ENCODE data around the gene NPFFR1.

Gene NPFFR1

GRCh38 chr10:70256463-70256862 is 27.3 kb downstream of the NPFFR1 start:
- no peak overlapping the region for H3K27ac ChIP-seq (ENCODE audit: extremely low read depth, low read depth, low read length)
- no peak overlapping the region for H3K4me3 ChIP-seq (ENCODE audit: low read depth, low read length)
- H3K9me3 ChIP-seq (ENCODE audit: control insufficient read depth, insufficient read depth, low read depth, low read length): no peaks in the 10 kb centered on the region; the same call in 1 of the 2 replicates
- CTCF ChIA-PET: interaction anchor here (0.9 to 1.9 kb wide), 4 partner anchors 9 to 35 kb away, joined by 3 to 17 read pairs (median 8); no protein-coding TSS in a partner anchor
- TF ChIP-seq HOXD13 (CRISPR knock-in tag; IDR thresholded peaks at IDR 0.05; ENCODE audit: borderline replicate concordance) (no peak), ZNF10 (tag by site-specific recombination; IDR thresholded peaks at IDR 0.05) (no peak), MYNN (tag by site-specific recombination; IDR thresholded peaks at IDR 0.05; ENCODE audit: borderline replicate concordance) (no peak), ZFP3 (tag by site-specific recombination; IDR thresholded peaks at IDR 0.05; ENCODE audit: low read depth) (no peak), ATF2 (tag by site-specific recombination; IDR thresholded peaks at IDR 0.05; ENCODE audit: low read depth) (no peak)
- POLR2A ChIA-PET: interaction anchor here (1.6 kb wide), 2 partner anchors 9 to 24 kb away, joined by 6 to 7 read pairs; no protein-coding TSS in a partner anchor
- no peaks in the 10 kb centered on the region for H3K36me3 ChIP-seq (ENCODE audit: control insufficient read depth in 2 of 2, insufficient read depth in 1 of 2, low read length in 2 of 2)
- H3K4me1 ChIP-seq (ENCODE audit: control insufficient read depth, insufficient read depth, low read length): no peaks in the 10 kb centered on the region

GRCh38 chr10:70255329-70256299 is 28.2 kb downstream of the NPFFR1 start:
- Histone ChIP-seq H3K4me3 (ENCODE audit: low read depth, low read length) (no peak overlapping the region), H3K9me3 (ENCODE audit: control insufficient read depth, insufficient read depth, low read depth, low read length) (no peaks in the 10 kb centered on the region), H3K36me3 (ENCODE audit: control insufficient read depth in 2 of 2, insufficient read depth in 1 of 2, low read length in 2 of 2) (no peaks in the 10 kb centered on the region), H3K27ac (ENCODE audit: extremely low read depth, low read depth, low read length) (no peak overlapping the region), H3K4me1 (ENCODE audit: control insufficient read depth, insufficient read depth, low read length) (no peaks in the 10 kb centered on the region)
- ChIA-PET POLR2A (interaction anchor here (0.7 to 1.6 kb wide), 3 partner anchors 9 to 101 kb away, joined by 4 to 7 read pairs (median 6); no protein-coding TSS in a partner anchor), CTCF (interaction anchor here (0.6 to 1.9 kb wide), 7 partner anchors 9 to 186 kb away, joined by 3 to 17 read pairs (median 4); no protein-coding TSS in a partner anchor)
- TF ChIP-seq ZNF335 (tag by site-specific recombination; conservative IDR thresholded peaks at IDR 0.05) (no peak), OSR2 (tag by site-specific recombination; IDR thresholded peaks at IDR 0.05) (peak; percentile 52), ZNF830 (tag by site-specific recombination; IDR thresholded peaks at IDR 0.05; ENCODE audit: low read depth) (no peak), WT1 (tag by site-specific recombination; IDR thresholded peaks at IDR 0.05) (peak; percentile 67), ZFHX2 (tag by site-specific recombination; conservative IDR thresholded peaks at IDR 0.05) (0 out of 2 replicates have a peak, but pooled peaks have one; percentile 14), MEIS1 (CRISPR knock-in tag; IDR thresholded peaks at IDR 0.05; ENCODE audit: borderline replicate concordance) (peak; percentile 6; the same call in 1 of the 2 replicates), ZNF398 (tag by site-specific recombination; IDR thresholded peaks at IDR 0.05) (no peak), REST (tag by site-specific recombination; IDR thresholded peaks at IDR 0.05) (no peak), TCF7L2 (IDR thresholded peaks at IDR 0.05; ENCODE audit: borderline replicate concordance, low read depth, low read length) (no peak), CTCF (tag by site-specific recombination; IDR thresholded peaks at IDR 0.05) (no peak)

Data from HEK293 (cell line).